Measurements from ENCODE around the gene ACCSL. TPM values are rescaled to one million over a fixed set of nuclear protein-coding genes. Genes with fewer than 3 reads are reported as not detected.

The ACCSL gene
- total RNA-seq, 1 donor from 2014 or later = not detected

DNA sequence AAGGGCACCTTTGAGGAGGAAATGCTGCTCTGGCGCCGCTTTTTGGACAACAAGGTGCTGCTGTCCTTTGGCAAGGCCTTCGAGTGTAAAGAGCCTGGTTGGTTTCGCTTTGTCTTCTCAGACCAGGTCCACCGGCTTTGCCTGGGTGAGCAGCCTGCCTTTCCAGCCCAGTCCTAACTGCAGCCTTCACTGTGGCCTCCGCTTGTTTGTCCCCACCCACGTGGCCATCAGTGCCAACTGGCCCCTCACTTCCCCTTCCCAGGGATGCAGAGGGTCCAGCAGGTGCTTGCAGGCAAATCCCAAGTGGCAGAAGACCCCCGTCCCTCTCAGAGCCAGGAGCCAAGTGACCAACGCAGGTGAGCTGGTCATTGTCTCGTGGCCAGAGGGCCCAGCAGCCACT is 35.7 kb downstream of the ACCSL start:
- H3K36me3 ChIP-seq (ENCODE audit: control insufficient read depth, insufficient read depth, low read length) = no peaks in the 10 kb centered on the region
- no peaks in the 10 kb centered on the region for H3K27me3 ChIP-seq (ENCODE audit: control insufficient read depth, insufficient read depth, low read length)
- TF ChIP-seq, protein P1, sequence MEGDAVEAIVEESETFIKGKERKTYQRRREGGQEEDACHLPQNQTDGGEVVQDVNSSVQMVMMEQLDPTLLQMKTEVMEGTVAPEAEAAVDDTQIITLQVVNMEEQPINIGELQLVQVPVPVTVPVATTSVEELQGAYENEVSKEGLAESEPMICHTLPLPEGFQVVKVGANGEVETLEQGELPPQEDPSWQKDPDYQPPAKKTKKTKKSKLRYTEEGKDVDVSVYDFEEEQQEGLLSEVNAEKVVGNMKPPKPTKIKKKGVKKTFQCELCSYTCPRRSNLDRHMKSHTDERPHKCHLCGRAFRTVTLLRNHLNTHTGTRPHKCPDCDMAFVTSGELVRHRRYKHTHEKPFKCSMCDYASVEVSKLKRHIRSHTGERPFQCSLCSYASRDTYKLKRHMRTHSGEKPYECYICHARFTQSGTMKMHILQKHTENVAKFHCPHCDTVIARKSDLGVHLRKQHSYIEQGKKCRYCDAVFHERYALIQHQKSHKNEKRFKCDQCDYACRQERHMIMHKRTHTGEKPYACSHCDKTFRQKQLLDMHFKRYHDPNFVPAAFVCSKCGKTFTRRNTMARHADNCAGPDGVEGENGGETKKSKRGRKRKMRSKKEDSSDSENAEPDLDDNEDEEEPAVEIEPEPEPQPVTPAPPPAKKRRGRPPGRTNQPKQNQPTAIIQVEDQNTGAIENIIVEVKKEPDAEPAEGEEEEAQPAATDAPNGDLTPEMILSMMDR (IDR thresholded peaks at IDR 0.05; ENCODE audit: insufficient read depth, low read length, poor library complexity, severe bottlenecking) = no peak
- no peak overlapping the region for H3K4me3 ChIP-seq (ENCODE audit: low read depth, low read length)
- DNase-seq (ENCODE audit: low read depth) = no peak

DNA sequence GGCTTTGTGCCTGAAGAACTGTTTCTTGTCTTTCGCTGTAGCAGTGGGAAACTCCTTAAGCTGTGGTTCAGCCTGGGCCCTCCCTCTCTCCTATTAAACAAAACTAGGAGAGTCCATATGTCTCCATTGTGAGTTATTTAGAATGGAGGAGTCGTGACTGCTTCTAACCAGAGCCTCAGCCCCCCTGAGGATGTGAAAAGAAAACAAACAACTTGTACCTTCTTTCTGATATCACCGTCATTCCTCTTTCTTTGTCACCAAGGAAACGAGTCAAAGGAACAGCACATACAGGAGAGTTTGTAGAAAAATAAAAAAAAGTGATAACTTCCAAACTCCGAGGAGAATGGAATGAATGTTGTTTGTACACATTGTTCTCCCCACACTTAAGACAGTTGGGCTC is 36.1 kb downstream of the ACCSL start:
- no peak for DNase-seq (ENCODE audit: low read depth)
- Histone ChIP-seq H3K4me3 (ENCODE audit: low read depth, low read length) (no peak overlapping the region), H3K27me3 (ENCODE audit: control insufficient read depth, insufficient read depth, low read length) (no peaks in the 10 kb centered on the region), H3K36me3 (ENCODE audit: control insufficient read depth, insufficient read depth, low read length) (no peaks in the 10 kb centered on the region)
- TF ChIP-seq, protein P1 (IDR thresholded peaks at IDR 0.05; ENCODE audit: insufficient read depth, low read length, poor library complexity, severe bottlenecking) = no peak

DNA sequence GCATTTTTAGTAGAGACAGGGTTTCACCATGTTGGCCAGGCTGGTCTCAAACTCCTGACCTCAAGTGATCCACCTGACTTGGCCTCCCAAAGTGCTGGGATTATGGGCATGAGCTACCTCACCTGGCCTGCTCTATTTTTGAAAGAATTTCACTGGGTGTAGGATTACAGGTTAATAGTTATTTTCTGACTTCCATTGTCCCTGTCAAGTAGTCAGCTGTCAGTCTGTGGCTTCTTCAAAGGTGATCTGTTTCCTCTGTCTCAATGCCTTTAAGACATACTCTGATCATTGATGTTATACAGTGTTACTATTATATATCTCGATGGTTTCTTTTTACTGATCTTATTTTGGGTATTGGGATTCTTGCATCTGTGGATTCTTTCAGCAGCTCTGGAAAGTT is 37.5 kb downstream of the ACCSL start:
- H3K36me3 ChIP-seq (ENCODE audit: control insufficient read depth, insufficient read depth, low read length) = no peaks in the 10 kb centered on the region
- DNase-seq (ENCODE audit: low read depth) = no peak
- TF ChIP-seq, protein P1 (IDR thresholded peaks at IDR 0.05; ENCODE audit: insufficient read depth, low read length, poor library complexity, severe bottlenecking) = no peak

DNA sequence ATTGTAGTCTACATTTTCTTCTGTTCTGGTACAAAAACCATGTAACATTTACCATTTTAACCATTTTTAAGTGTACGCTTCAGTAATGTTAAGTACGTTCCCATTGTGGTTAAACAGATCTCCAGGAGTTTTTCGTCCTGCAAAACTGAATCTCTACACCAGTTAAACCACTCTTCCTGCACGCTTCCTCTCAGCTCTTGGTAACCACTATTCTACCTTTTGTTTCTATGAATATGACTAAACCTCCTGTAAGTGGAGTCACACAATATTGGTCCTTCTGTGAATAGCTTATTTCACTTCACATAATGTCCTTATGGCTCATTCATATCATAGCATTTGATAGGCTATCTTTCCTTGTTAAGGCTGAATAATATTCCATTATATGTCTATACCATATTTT is 40.6 kb downstream of the ACCSL start:
- DNase-seq (ENCODE audit: low read depth) = no peak
- TF ChIP-seq, protein P1 (IDR thresholded peaks at IDR 0.05; ENCODE audit: insufficient read depth, low read length, poor library complexity, severe bottlenecking) = no peak

More for the DNA sequence above, 37.5 kb downstream of the ACCSL start:
- Histone ChIP-seq H3K27me3 (ENCODE audit: control insufficient read depth, insufficient read depth, low read length) (no peaks in the 10 kb centered on the region), H3K4me3 (ENCODE audit: low read depth, low read length) (no peak overlapping the region)

DNA sequence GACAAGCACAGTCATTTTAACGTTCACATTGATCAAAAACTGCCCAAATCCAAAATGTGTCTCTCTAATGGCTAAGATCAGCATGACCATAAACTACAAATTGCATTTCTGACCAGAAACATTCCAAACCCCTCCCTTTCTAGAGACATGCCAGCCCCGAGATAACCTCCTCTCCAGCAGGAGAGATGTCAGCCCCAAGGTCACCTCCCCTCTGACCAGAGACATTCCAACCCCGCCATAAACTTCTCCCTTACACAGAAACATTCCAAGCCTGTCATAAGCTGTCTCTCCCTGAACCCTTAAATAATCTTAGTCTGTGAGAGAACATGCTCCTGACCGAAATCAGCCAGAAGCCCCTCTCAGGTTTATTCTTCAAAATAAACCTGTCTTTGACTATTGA is 41.1 kb downstream of the ACCSL start:
- Histone ChIP-seq H3K36me3 (ENCODE audit: control insufficient read depth, insufficient read depth, low read length) (no peaks in the 10 kb centered on the region), H3K27me3 (ENCODE audit: control insufficient read depth, insufficient read depth, low read length) (peaks cover 2% of the 10 kb centered on the region), H3K4me3 (ENCODE audit: low read depth, low read length) (no peak overlapping the region)
- TF ChIP-seq, protein P1 (IDR thresholded peaks at IDR 0.05; ENCODE audit: insufficient read depth, low read length, poor library complexity, severe bottlenecking) = no peak
- DNase-seq (ENCODE audit: low read depth) = no peak

More for the DNA sequence above, 40.6 kb downstream of the ACCSL start:
- Histone ChIP-seq H3K36me3 (ENCODE audit: control insufficient read depth, insufficient read depth, low read length) (no peaks in the 10 kb centered on the region), H3K4me3 (ENCODE audit: low read depth, low read length) (no peak overlapping the region), H3K27me3 (ENCODE audit: control insufficient read depth, insufficient read depth, low read length) (peaks cover 2% of the 10 kb centered on the region)

DNA sequence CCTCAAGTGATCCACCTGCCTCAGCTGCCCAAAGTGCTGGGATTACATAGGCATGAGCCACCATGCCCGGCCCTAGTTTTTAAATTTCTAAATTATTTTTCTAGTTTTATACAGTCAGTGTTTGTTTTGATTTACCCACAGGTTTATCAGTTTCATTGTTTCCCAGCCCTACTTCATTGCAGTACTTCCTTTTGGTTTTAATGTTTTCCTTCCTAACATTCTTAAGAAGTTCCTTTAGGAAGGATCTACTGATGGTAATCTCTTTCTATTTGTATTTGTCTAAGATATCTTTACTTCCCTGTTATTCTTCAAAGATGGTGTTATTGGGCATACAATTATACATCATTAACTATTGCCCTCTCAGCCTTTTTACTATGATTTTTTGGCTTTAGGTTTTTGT is 42.8 kb downstream of the ACCSL start:
- Histone ChIP-seq H3K36me3 (ENCODE audit: control insufficient read depth, insufficient read depth, low read length) (no peaks in the 10 kb centered on the region), H3K4me3 (ENCODE audit: low read depth, low read length) (no peak overlapping the region), H3K27me3 (ENCODE audit: control insufficient read depth, insufficient read depth, low read length) (peaks cover 2% of the 10 kb centered on the region)
- TF ChIP-seq, protein P1 (IDR thresholded peaks at IDR 0.05; ENCODE audit: insufficient read depth, low read length, poor library complexity, severe bottlenecking) = no peak
- no peak for DNase-seq (ENCODE audit: low read depth)

Measured in kidney epithelial cell (primary cell).